Panc1 (cell line): ENCODE measurements around the gene LSMEM2.
"Not testable (repeated sequence)": the region's sequence is repeated elsewhere in the genome, so short reads cannot be mapped to it uniquely, and the experiment has no call there.

Source experiments
- CTCF ChIP-seq: fragments of 450-650 bp; IDR thresholded peaks from 2 replicates; pipeline ENCODE4 v1.5.1; 2017; ENCODE audit warnings: mild to moderate bottlenecking
- POLR2AphosphoS5 ChIP-seq: IDR thresholded peaks from 2 replicates; pipeline ENCODE4 v1.6.1; 2012; ENCODE audit warnings: mild to moderate bottlenecking, low read depth, low read length, moderate library complexity
- TF ChIP-seq, protein P1 (sequence below), 2 experiments: IDR thresholded peaks; 2 replicates each; pipeline ENCODE4 v1.6.1; 2011 to 2012; ENCODE audit warnings: low read depth in 2 of 2, control low read depth in 1 of 2, low read length in 1 of 2, mild to moderate bottlenecking in 1 of 2, moderate library complexity in 1 of 2; ENCODE audit not compliant: insufficient read depth in 1 of 2

GRCh38 chr3:50244813-50245212 is 34.1 kb upstream of the LSMEM2 start:
- TF ChIP-seq CTCF, POLR2AphosphoS5: not testable (repeated sequence)
- TF ChIP-seq, protein P1, sequence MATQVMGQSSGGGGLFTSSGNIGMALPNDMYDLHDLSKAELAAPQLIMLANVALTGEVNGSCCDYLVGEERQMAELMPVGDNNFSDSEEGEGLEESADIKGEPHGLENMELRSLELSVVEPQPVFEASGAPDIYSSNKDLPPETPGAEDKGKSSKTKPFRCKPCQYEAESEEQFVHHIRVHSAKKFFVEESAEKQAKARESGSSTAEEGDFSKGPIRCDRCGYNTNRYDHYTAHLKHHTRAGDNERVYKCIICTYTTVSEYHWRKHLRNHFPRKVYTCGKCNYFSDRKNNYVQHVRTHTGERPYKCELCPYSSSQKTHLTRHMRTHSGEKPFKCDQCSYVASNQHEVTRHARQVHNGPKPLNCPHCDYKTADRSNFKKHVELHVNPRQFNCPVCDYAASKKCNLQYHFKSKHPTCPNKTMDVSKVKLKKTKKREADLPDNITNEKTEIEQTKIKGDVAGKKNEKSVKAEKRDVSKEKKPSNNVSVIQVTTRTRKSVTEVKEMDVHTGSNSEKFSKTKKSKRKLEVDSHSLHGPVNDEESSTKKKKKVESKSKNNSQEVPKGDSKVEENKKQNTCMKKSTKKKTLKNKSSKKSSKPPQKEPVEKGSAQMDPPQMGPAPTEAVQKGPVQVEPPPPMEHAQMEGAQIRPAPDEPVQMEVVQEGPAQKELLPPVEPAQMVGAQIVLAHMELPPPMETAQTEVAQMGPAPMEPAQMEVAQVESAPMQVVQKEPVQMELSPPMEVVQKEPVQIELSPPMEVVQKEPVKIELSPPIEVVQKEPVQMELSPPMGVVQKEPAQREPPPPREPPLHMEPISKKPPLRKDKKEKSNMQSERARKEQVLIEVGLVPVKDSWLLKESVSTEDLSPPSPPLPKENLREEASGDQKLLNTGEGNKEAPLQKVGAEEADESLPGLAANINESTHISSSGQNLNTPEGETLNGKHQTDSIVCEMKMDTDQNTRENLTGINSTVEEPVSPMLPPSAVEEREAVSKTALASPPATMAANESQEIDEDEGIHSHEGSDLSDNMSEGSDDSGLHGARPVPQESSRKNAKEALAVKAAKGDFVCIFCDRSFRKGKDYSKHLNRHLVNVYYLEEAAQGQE (IDR thresholded peaks at IDR 0.05; ENCODE audit: insufficient read depth in 1 of 2, low read depth in 2 of 2, low read length in 1 of 2), result not testable (repeated sequence)
